A673 (cell line): ENCODE data around the gene ALDOA. TPM values are rescaled to one million over a fixed set of nuclear protein-coding genes. Genes with fewer than 3 reads are reported as not detected.
"Not testable (repeated sequence)": the region's sequence is repeated elsewhere in the genome, so short reads cannot be mapped to it uniquely, and the experiment has no call there.

Source experiments
- BruUV-seq: library from RNA; stranded (reverse); fragments of 400-500 nt; replicated peaks from 2 replicates; lab custom pipeline; 2021; lab: Mats Ljungman, UMichigan
- CTCF ChIA-PET: fragments of 300-600 bp; sonication (Branson Sonifier 250); formaldehyde crosslinking; loops from one replicate; lab custom pipeline; 2022; ENCODE audit warnings: antibody characterized with exemption; lab: Charles Lee
- POLR2A ChIA-PET: fragments of 300-600 bp; sonication (Branson Sonifier 250); formaldehyde crosslinking; loops from one replicate; lab custom pipeline; 2022; ENCODE audit warnings: antibody characterized with exemption; ENCODE audit not compliant: low non-redundant PET; lab: Charles Lee
- DNase-seq: peaks from one replicate; pipeline ENCODE4 v3.0.0-alpha.2; 2015; ENCODE audit warnings: low spot score
- H3K27ac ChIP-seq: fragments of 200-600 bp; sonication (generic); 2 replicates; pipeline ENCODE4 v1.5.1; 2016; ENCODE audit warnings: mixed run types, low read depth, mild to moderate bottlenecking, mixed read lengths, antibody characterized with exemption, low read length; ENCODE audit not compliant: poor library complexity, severe bottlenecking
- H3K27me3 ChIP-seq: fragments of 200-600 bp; sonication (generic); replicated peaks from 2 replicates; pipeline ENCODE4 v1.6.1; 2017; ENCODE audit warnings: mixed run types, low read depth, mild to moderate bottlenecking, mixed read lengths, antibody characterized with exemption, low read length; ENCODE audit not compliant: insufficient read depth, poor library complexity
- H3K36me3 ChIP-seq: fragments of 200-600 bp; sonication (generic); 2 replicates; pipeline ENCODE4 v1.6.1; 2016; ENCODE audit warnings: mixed run types, mild to moderate bottlenecking, mixed read lengths, antibody characterized with exemption, low read length; ENCODE audit not compliant: insufficient read depth, poor library complexity, severe bottlenecking
- H3K4me1 ChIP-seq: fragments of 200-600 bp; sonication (generic); 2 replicates; pipeline ENCODE4 v1.6.1; 2017; ENCODE audit warnings: mixed run types, mild to moderate bottlenecking, mixed read lengths, antibody characterized with exemption, low read length; ENCODE audit not compliant: insufficient read depth, poor library complexity, severe bottlenecking
- H3K4me3 ChIP-seq: fragments of 200-600 bp; sonication (generic); 2 replicates; pipeline ENCODE4 v1.5.1; 2016; ENCODE audit warnings: low read depth, mixed run types, mild to moderate bottlenecking, mixed read lengths, low read length; ENCODE audit not compliant: poor library complexity, severe bottlenecking
- H3K9me3 ChIP-seq: fragments of 200-600 bp; sonication (generic); 2 replicates; pipeline ENCODE4 v1.6.1; 2016; ENCODE audit warnings: mixed run types, low read depth, mild to moderate bottlenecking, mixed read lengths, antibody characterized with exemption, low read length; ENCODE audit not compliant: poor library complexity, severe bottlenecking
- CTCF ChIP-seq: fragments of 300-800, 200-600 bp; sonication (generic); conservative IDR thresholded peaks from 2 replicates; pipeline ENCODE4 v1.5.1; 2017; ENCODE audit warnings: low read depth, mild to moderate bottlenecking, antibody characterized with exemption, low read length, moderate library complexity, mixed read lengths
- EZH2 ChIP-seq: fragments of 200-600 bp; sonication (generic); IDR thresholded peaks from 2 replicates; pipeline ENCODE4 v1.6.1; 2017; ENCODE audit warnings: borderline replicate concordance, low read depth, mild to moderate bottlenecking, mixed read lengths, antibody characterized with exemption, low read length; ENCODE audit not compliant: poor library complexity, severe bottlenecking
- intact Hi-C: fragments of 100-400 bp; cut with micrococcal nuclease; formaldehyde crosslinking; loops from one replicate; pipeline ENCODE4 v1.10.0; 2022; ENCODE audit not compliant: unreplicated experiment
- total RNA-seq: library from RNA; stranded (reverse); gene quantifications from 2 replicates; pipeline ENCODE4 v1.2.3, GENCODE V29; 2021

The ALDOA gene
- total RNA-seq, 1 experiment from 2014 or later, result 1,729 TPM

DNA sequence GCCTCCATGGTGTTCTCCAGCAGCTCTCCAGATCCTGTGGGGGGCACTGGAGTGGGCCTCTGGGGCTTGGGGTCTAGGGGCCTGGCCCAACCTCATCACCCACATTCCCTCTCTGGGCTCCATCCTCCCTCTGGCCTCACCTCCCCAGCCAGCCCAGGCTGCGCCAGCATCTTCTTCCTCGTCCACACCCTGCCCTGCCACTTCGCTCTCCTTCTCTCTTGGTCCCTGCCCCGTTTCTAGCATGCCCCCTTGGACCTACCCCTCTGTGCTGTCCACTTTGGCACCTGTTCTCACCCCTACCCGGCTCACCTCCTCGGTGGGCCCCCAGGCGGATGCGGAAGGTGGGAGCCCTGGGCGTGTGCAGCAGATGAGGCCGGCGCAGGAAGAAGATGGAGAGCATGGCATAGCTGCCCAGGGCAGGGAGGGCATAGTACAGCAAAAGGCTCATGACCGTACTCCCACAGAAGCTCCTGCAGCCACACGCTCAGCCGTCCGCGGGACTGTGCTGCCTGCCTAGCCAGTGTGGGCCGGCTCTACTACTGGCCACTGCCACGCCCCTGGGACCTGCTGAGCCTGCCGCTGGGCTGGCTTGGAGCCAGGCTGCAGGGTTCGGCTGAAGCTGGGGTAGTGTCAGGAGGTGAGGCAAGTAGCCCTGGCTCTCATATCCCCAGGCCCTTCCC, 47.6 kb downstream of the ALDOA start, which contains the start of gene GDPD3:
TSS of gene GDPD3 (minus strand) at position 507 of the 680 bp plus-strand sequence. CDS start at position 448, 59 bp downstream.
- peaks cover 12% of the 10 kb centered on the region for H3K36me3 ChIP-seq
- H3K27ac ChIP-seq, result no peak within 1 kb of the TSS
- H3K27me3 ChIP-seq, result no peaks in the 10 kb centered on the region
- no peak for DNase-seq
- no peak for TF ChIP-seq EZH2
- TF ChIP-seq CTCF, result no peak
- intact Hi-C loops, result loop anchor here (5.0 kb wide), 1 partner anchor 514 kb away; no protein-coding TSS in a partner anchor
- no peak within 1 kb of the TSS for H3K4me3 ChIP-seq
- CTCF ChIA-PET, result interaction anchor here (0.6 to 1.1 kb wide), 3 partner anchors 10 to 296 kb away, joined by 3 to 5 read pairs (median 4); no protein-coding TSS in a partner anchor
- H3K9me3 ChIP-seq, result no peaks in the 10 kb centered on the region
- no TSS peak for BruUV-seq
- H3K4me1 ChIP-seq, result no peaks in the 10 kb centered on the region
- POLR2A ChIA-PET, result no interaction called here

GRCh38 chr16:30113711-30114333, 48.3 kb downstream of the ALDOA start:
- Histone ChIP-seq H3K27me3 (no peaks in the 10 kb centered on the region), H3K27ac (no peak overlapping the region), H3K4me3 (no peak overlapping the region), H3K9me3 (no peaks in the 10 kb centered on the region), H3K36me3 (peaks cover 13% of the 10 kb centered on the region), H3K4me1 (no peaks in the 10 kb centered on the region)
- CTCF ChIA-PET, result interaction anchor here (1.1 kb wide), 1 partner anchor 11 kb away, joined by 5 read pairs; no protein-coding TSS in a partner anchor
- POLR2A ChIA-PET, result interaction anchor here (0.5 kb wide), 1 partner anchor 388 kb away, joined by 5 read pairs; no protein-coding TSS in a partner anchor
- TF ChIP-seq EZH2 (no peak), CTCF (no peak)
- no peak for DNase-seq
- no TSS peak for BruUV-seq
- intact Hi-C loops, result loop anchor here (5.0 kb wide), 1 partner anchor 513 kb away; no protein-coding TSS in a partner anchor

DNA sequence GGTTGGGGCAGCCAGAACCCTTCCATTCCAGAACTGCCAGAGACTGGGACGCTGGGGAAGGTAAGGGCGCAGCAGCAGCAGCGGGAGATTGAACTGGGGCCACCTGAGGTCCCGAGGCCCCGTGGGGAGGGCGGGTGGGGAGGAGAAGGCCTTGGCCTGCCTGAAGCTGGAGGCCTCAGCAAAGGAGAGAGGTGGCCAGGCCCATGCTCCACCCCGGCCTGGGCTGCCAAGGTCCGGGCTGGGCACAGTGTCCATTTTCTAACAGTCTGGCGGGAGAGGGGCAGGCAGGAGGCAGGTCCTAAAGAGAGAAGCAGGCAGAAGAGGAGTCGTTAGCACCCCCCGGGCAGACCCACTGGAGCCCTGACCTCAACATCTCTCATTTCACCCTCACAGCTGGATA, 48.9 kb downstream of the ALDOA start:
- no peak overlapping the region for H3K27ac ChIP-seq
- ChIA-PET POLR2A (interaction anchor here (0.5 kb wide), 1 partner anchor 388 kb away, joined by 5 read pairs; no protein-coding TSS in a partner anchor), CTCF (interaction anchor here (0.5 kb wide), 1 partner anchor 9 kb away, joined by 3 read pairs; no protein-coding TSS in a partner anchor)
- intact Hi-C loops, result loop anchor here (5.0 kb wide), 1 partner anchor 513 kb away; no protein-coding TSS in a partner anchor
- no peak for DNase-seq
- H3K4me1 ChIP-seq, result no peaks in the 10 kb centered on the region
- H3K9me3 ChIP-seq, result no peaks in the 10 kb centered on the region
- H3K4me3 ChIP-seq, result no peak overlapping the region
- BruUV-seq, result no TSS peak
- TF ChIP-seq EZH2, result no peak
- no peak for TF ChIP-seq CTCF
- no peaks in the 10 kb centered on the region for H3K27me3 ChIP-seq
- peaks cover 13% of the 10 kb centered on the region for H3K36me3 ChIP-seq

GRCh38 chr16:30114833-30115232, 49.3 kb downstream of the ALDOA start:
- intact Hi-C loops, result loop anchor here (5.0 kb wide), 1 partner anchor 512 kb away; no protein-coding TSS in a partner anchor
- H3K4me1 ChIP-seq, H3K9me3 ChIP-seq, H3K27ac ChIP-seq, BruUV-seq, H3K4me3 ChIP-seq, POLR2A ChIA-PET, H3K27me3 ChIP-seq, DNase-seq: not testable (repeated sequence)
- H3K36me3 ChIP-seq, result peaks cover 16% of the 10 kb centered on the region
- CTCF ChIA-PET, result interaction anchor here (0.5 kb wide), 1 partner anchor 9 kb away, joined by 3 read pairs; no protein-coding TSS in a partner anchor
